ENCODE data around the gene MICAL3.
"Not testable (repeated sequence)": the region's sequence is repeated elsewhere in the genome, so short reads cannot be mapped to it uniquely, and the experiment has no call there.

The MICAL3 gene

GRCh38 chr22:18032455-18033101 lies 8.2 kb upstream of the MICAL3 start:
- peak; percentile 91 for DNase-seq

- peak; percentile 95 for DNase-seq
Observed at GRCh38 chr22:18031695-18032454, 7.5 kb upstream of the MICAL3 start.

- no peak for DNase-seq
Observed at GRCh38 chr22:18029686-18030267, 5.4 kb upstream of the MICAL3 start.

GRCh38 chr22:18028817-18029527 lies 4.6 kb upstream of the MICAL3 start:
- DNase-seq = no peak

- not testable (repeated sequence) for DNase-seq
Observed at GRCh38 chr22:18025898-18026297, 1.5 kb upstream of the MICAL3 start.

- no peak for DNase-seq
Observed at GRCh38 chr22:18024956-18025720, 777 bp upstream of the MICAL3 start.

- peak; percentile 81 for DNase-seq
Observed at GRCh38 chr22:18023509-18024275, 669 bp downstream of the MICAL3 start.

GRCh38 chr22:18022876-18023275 lies 1.5 kb downstream of the MICAL3 start:
- DNase-seq = no peak

- DNase-seq = no peak
Observed at GRCh38 chr22:18021431-18021830, 2.9 kb downstream of the MICAL3 start.

GRCh38 chr22:18020743-18021142 lies 3.6 kb downstream of the MICAL3 start:
- not testable (repeated sequence) for DNase-seq

GRCh38 chr22:18013947-18014346 lies 10.4 kb downstream of the MICAL3 start:
- DNase-seq = no peak

GRCh38 chr22:18013436-18013835 lies 10.9 kb downstream of the MICAL3 start:
- DNase-seq = no peak

GRCh38 chr22:18012531-18012930 lies 11.8 kb downstream of the MICAL3 start:
- DNase-seq = peak; percentile 59

- no peak for DNase-seq
Observed at GRCh38 chr22:18010266-18010665, 14.1 kb downstream of the MICAL3 start.

GRCh38 chr22:18008136-18008535 lies 16.2 kb downstream of the MICAL3 start:
- no peak for DNase-seq

- DNase-seq = no peak
Observed at GRCh38 chr22:18005201-18005926, 19.0 kb downstream of the MICAL3 start.

GRCh38 chr22:18001894-18002315 lies 22.5 kb downstream of the MICAL3 start:
- not testable (repeated sequence) for DNase-seq

GRCh38 chr22:18001040-18001893 lies 23.1 kb downstream of the MICAL3 start:
- peak; percentile 99 for DNase-seq

- DNase-seq = no peak
Observed at GRCh38 chr22:18000441-18001039, 23.8 kb downstream of the MICAL3 start.
